Measurements from ENCODE around the gene ZNF213. TPM values are rescaled to one million over a fixed set of nuclear protein-coding genes. Genes with fewer than 3 reads are reported as not detected.
"Not testable (repeated sequence)": the region's sequence is repeated elsewhere in the genome, so short reads cannot be mapped to it uniquely, and the experiment has no call there.

The ZNF213 gene
- total RNA-seq, 1 donor from 2014 or later = 10.2 TPM

DNA sequence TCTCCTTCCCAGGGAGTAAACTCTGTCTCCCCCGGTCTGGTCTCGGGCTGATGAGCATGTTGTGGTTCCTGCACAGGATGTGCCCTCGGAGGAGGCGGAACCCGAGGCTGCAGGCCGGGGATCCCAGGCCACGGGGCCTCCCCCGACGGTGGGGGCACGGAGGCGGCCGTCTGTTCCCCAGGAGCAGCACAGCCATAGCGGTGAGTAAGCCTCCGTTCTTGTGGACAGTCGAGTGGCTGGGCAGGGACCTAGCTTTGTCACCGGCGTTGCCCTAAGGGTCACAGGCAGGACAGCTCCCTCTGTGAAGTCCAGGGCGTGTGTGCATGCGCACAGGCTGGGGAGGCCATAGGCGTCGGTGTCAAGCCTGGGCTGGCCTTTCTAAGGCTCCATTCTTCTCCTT lies 3.5 kb downstream of the ZNF213 start:
- peaks cover 44% of the 10 kb centered on the region for H3K36me3 ChIP-seq

DNA sequence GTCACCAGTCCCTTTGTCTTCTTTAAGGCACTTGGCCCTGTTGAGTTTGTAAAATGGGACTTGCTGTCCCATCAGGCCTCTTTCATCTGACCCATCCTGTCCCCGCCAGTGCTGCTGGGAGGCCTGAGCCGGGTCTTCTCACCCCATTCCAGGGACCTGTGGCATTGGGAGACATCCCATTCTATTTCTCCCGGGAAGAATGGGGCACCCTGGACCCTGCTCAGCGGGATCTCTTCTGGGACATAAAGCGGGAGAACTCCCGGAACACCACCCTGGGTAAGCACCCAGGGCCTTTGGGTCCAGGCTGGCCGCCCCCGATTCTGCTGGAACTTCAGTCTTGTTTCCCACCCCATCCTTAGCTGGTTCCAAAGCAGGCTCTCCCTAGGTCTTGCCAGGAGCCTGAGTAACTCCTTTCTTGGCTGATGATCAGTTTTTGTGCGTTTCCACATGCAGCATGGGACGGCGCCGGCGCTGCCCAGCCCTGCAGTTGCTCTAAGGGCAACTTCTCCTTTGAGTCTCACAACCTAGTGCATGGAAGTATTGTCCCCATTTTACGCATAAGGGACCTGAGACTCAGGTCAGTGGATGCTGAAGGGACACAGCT lies 4.1 kb downstream of the ZNF213 start:
- intact Hi-C loops (cut with DNase I) = no loop called here
- Histone ChIP-seq H3K9me3 (no peaks in the 10 kb centered on the region), H3K27ac (no peak overlapping the region), H3K36me3 (peaks cover 44% of the 10 kb centered on the region), H3K27me3 (ENCODE audit: low read depth) (no peaks in the 10 kb centered on the region), H3K4me1 (peaks cover 13% of the 10 kb centered on the region), H3K4me3 (no peak overlapping the region)
- no peak for DNase-seq
- no peak for ATAC-seq
- TF ChIP-seq, protein P1, sequence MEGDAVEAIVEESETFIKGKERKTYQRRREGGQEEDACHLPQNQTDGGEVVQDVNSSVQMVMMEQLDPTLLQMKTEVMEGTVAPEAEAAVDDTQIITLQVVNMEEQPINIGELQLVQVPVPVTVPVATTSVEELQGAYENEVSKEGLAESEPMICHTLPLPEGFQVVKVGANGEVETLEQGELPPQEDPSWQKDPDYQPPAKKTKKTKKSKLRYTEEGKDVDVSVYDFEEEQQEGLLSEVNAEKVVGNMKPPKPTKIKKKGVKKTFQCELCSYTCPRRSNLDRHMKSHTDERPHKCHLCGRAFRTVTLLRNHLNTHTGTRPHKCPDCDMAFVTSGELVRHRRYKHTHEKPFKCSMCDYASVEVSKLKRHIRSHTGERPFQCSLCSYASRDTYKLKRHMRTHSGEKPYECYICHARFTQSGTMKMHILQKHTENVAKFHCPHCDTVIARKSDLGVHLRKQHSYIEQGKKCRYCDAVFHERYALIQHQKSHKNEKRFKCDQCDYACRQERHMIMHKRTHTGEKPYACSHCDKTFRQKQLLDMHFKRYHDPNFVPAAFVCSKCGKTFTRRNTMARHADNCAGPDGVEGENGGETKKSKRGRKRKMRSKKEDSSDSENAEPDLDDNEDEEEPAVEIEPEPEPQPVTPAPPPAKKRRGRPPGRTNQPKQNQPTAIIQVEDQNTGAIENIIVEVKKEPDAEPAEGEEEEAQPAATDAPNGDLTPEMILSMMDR (IDR thresholded peaks at IDR 0.05) = no peak

More for the DNA sequence above, 3.5 kb downstream of the ZNF213 start:
- no peak overlapping the region for H3K27ac ChIP-seq
- H3K9me3 ChIP-seq = no peaks in the 10 kb centered on the region
- intact Hi-C loops (cut with DNase I) = no loop called here
- H3K4me3 ChIP-seq = no peak overlapping the region
- no peak for ATAC-seq
- H3K4me1 ChIP-seq = peaks cover 19% of the 10 kb centered on the region
- peak; percentile 38 for DNase-seq
- TF ChIP-seq, protein P1 (IDR thresholded peaks at IDR 0.05) = no peak
- no peaks in the 10 kb centered on the region for H3K27me3 ChIP-seq (ENCODE audit: low read depth)

DNA sequence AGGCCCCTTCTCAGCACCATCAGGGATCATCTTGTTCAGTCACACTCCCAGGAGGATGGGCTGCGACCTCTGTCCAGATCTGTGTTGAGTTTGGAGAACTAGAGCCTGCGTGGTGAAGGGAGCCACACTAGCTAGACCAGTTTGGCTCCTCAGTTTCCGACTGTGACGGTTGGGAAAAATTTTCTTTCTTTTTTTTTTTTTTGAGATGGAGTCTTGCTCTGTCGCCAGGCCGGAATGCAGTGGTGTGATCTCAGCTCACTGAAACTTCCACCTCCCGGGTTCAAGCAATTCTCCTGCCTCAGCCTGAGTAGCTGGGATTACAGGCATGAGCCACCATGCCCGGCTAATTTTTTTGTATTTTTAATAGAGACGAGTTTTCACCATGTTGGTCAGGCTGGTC lies 4.7 kb downstream of the ZNF213 start:
- H3K36me3 ChIP-seq = peaks cover 44% of the 10 kb centered on the region
- H3K27ac ChIP-seq; H3K9me3 ChIP-seq; ATAC-seq; DNase-seq; H3K27me3 ChIP-seq (ENCODE audit: low read depth); H3K4me3 ChIP-seq; intact Hi-C loops (cut with DNase I): not testable (repeated sequence)
- peaks cover 12% of the 10 kb centered on the region for H3K4me1 ChIP-seq

DNA sequence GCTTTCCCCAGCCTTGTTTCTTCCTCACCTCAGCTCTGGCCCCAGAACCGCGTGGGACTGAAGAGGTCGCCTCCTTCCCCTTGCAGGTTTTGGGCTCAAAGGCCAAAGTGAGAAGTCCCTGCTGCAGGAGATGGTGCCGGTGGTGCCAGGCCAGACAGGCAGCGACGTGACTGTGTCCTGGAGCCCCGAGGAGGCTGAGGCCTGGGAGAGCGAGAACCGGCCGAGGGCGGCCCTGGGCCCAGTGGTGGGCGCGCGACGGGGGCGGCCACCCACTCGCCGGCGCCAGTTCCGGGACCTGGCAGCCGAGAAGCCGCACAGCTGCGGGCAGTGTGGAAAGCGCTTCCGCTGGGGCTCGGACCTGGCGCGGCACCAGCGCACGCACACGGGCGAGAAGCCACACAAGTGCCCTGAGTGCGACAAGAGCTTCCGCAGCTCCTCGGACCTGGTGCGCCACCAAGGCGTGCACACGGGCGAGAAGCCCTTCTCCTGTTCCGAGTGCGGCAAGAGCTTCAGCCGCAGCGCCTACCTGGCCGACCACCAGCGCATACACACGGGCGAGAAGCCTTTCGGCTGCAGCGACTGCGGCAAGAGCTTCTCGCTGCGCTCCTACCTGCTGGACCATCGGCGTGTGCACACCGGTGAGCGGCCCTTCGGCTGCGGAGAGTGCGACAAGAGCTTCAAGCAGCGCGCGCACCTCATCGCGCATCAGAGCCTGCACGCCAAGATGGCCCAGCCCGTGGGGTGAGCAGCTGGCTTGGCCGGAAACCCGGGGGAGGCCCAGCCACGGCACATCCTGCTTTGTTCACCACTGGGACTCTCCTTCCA lies 6.0 kb downstream of the ZNF213 start:
- DNase-seq (peak; percentile 42), ATAC-seq (no peak)
- Histone ChIP-seq H3K4me3 (no peak overlapping the region), H3K36me3 (peaks cover 44% of the 10 kb centered on the region), H3K4me1 (peaks cover 6% of the 10 kb centered on the region), H3K27me3 (ENCODE audit: low read depth) (no peaks in the 10 kb centered on the region), H3K9me3 (no peaks in the 10 kb centered on the region), H3K27ac (no peak overlapping the region)
- TF ChIP-seq, protein P1 (IDR thresholded peaks at IDR 0.05) = no peak
- intact Hi-C loops (cut with DNase I) = no loop called here

DNA sequence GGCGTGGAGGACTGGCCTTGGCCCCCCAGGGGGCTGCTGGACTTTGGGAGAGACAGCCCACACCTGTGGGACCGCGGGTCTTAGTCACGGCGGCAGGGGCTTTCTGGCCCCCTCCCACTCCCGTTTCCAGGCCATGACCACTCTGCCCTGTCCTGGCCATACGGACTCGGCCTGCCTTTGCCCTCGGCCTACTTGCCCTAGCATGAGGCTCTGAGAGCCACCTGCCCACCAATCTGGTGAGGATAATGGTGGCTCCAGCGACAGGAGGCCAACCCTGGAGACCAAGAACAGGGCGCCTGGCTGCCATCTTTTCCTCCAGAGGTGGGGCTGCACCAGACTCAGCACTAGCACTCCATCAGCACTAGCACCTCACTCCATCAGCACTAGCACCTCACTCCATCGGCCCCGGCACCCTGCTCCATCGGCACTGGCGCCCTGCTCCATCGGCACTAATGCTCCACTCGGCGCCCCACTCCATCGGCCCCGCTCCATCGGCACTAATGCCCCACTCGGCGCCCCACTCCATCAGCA lies 7.0 kb downstream of the ZNF213 start:
- Histone ChIP-seq H3K4me3 (no peak overlapping the region), H3K27me3 (ENCODE audit: low read depth) (no peaks in the 10 kb centered on the region), H3K4me1 (no peaks in the 10 kb centered on the region), H3K9me3 (no peaks in the 10 kb centered on the region), H3K27ac (no peak overlapping the region), H3K36me3 (peaks cover 44% of the 10 kb centered on the region)
- ATAC-seq (no peak), DNase-seq (peak; percentile 35)
- intact Hi-C loops (cut with DNase I) = no loop called here
- TF ChIP-seq, protein P1 (IDR thresholded peaks at IDR 0.05) = no peak

DNA sequence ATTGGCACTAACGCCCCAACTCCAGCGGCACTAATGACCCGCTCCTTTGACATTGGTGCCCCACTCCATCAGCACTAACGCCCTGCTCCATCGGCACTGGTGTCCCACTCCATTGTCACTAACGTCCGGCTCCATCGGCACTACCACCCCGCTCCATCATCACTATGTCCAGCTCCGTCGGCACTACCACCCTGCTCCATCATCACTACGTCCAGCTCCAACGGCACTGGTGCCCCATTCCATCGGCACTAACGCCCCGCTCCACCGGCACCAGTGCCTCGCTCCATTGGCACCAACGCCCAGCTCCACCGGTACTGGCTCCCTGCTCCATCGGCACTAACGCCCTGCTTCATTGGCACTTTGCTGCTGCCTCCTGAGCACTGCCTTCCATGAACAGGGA lies 7.5 kb downstream of the ZNF213 start:
- DNase-seq (peak; percentile 27), ATAC-seq (no peak)
- no peak overlapping the region for H3K4me3 ChIP-seq
- no peaks in the 10 kb centered on the region for H3K27me3 ChIP-seq (ENCODE audit: low read depth)
- no peaks in the 10 kb centered on the region for H3K4me1 ChIP-seq
- TF ChIP-seq, protein P1 (IDR thresholded peaks at IDR 0.05) = no peak
- H3K9me3 ChIP-seq = no peaks in the 10 kb centered on the region
- peaks cover 44% of the 10 kb centered on the region for H3K36me3 ChIP-seq
- intact Hi-C loops (cut with DNase I) = no loop called here
- no peak overlapping the region for H3K27ac ChIP-seq
